IgD-negative memory B cell (primary cell): ENCODE measurements around the gene ADARB2. TPM values are rescaled to one million over a fixed set of nuclear protein-coding genes. Genes with fewer than 3 reads are reported as not detected.

ENCODE experiments used
- H3K27ac Mint-ChIP-seq, 3 donors: one replicate each; pipeline ENCODE4 v1.8.0; 2020 to 2022; ENCODE audit warnings: mild to moderate bottlenecking in 3 of 3, mixed read lengths in 3 of 3, moderate library complexity in 1 of 3
- H3K27me3 Mint-ChIP-seq: one replicate; pipeline ENCODE4 v1.8.0; 2021; ENCODE audit warnings: mixed read lengths
- H3K36me3 Mint-ChIP-seq: one replicate; pipeline ENCODE4 v1.8.0; 2020; ENCODE audit warnings: mild to moderate bottlenecking, mixed read lengths
- H3K4me1 Mint-ChIP-seq, 3 donors: one replicate each; pipeline ENCODE4 v1.8.0; 2020 to 2022; ENCODE audit warnings: mixed read lengths in 3 of 3, mild to moderate bottlenecking in 1 of 3
- H3K4me3 Mint-ChIP-seq, 4 donors: one replicate each; pipeline ENCODE4 v1.8.0; 2020 to 2022; ENCODE audit warnings: mild to moderate bottlenecking in 4 of 4, mixed read lengths in 4 of 4, moderate library complexity in 3 of 4
- H3K9me3 Mint-ChIP-seq, 3 donors: one replicate each; pipeline ENCODE4 v1.8.0; 2020 to 2021; ENCODE audit warnings: mixed read lengths in 3 of 3, mild to moderate bottlenecking in 1 of 3
- polyA plus RNA-seq: library from polyadenylated mRNA; unstranded; fragments of 300-500 nt; fragmentation: Illumina TruSeq; gene quantifications from one replicate; pipeline ENCODE4 v1.2.3, GENCODE V29; 2021

Gene ADARB2
- polyA plus RNA-seq, 1 donor from 2014 or later: not detected

DNA sequence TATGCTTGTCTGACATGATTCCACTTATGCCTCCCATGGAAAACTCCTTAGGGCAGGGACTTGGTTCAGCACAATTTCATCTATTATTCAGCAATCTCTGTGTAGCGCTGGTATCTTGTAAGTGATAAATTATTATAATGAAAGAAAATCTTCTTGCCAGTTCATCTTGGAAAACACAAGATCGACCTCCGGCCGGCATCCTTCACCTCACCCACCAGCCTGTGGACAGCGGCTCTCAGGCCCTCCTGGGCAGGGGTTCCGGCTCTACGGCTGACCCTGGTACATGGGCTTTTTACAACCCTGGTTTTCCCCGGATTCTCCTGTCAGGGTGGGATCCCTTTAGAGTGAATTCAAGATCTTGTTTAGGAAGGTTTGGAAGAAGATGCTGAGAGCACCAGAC lies 145.6 kb downstream of the ADARB2 start:
- Mint-ChIP-seq H3K4me3 (no peak overlapping the region), H3K9me3 (peaks cover 7 to 15% (median 9%) of the 10 kb centered on the region in 3 donors), H3K4me1 (no peaks in the 10 kb centered on the region)

DNA sequence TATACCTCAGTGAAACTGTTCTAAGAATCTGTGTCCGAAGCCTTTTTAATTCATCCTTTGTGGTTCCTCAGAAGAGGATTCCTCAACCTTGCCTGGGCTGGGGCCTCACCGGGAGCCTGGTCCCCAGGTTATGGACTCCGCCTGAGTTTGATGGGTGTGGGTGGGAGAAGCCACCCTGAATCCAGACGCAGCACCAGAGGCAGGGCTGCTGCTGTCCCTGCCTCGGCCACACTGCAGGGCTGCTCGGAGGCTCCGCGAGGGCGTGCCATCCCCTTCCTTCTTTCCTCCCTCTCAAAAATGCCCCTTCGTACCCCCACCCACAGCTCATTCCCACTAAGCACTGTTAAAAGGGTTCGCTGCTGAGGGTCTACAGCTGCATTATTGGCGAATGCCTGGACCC lies 146.3 kb downstream of the ADARB2 start:
- no peak overlapping the region for H3K27ac Mint-ChIP-seq
- H3K4me3 Mint-ChIP-seq: no peak overlapping the region
- peaks cover 4% of the 10 kb centered on the region for H3K27me3 Mint-ChIP-seq
- H3K9me3 Mint-ChIP-seq: peaks cover 7 to 15% (median 9%) of the 10 kb centered on the region in 3 donors
- H3K4me1 Mint-ChIP-seq: peaks cover 0 to 2% (median 0%) of the 10 kb centered on the region in 3 donors
- H3K36me3 Mint-ChIP-seq: no peaks in the 10 kb centered on the region

More for the DNA sequence above, 145.6 kb downstream of the ADARB2 start:
- Mint-ChIP-seq H3K36me3 (no peaks in the 10 kb centered on the region), H3K27me3 (peaks cover 4% of the 10 kb centered on the region), H3K27ac (no peak overlapping the region)

GRCh38 chr10:1589257-1589656 lies 148.1 kb downstream of the ADARB2 start:
- Mint-ChIP-seq H3K4me1 (peaks cover 0 to 2% (median 0%) of the 10 kb centered on the region in 3 donors), H3K27me3 (peaks cover 4% of the 10 kb centered on the region), H3K4me3 (no peak overlapping the region)

GRCh38 chr10:1582739-1583138 lies 154.6 kb downstream of the ADARB2 start:
- Mint-ChIP-seq H3K27ac (no peak overlapping the region), H3K4me1 (peaks cover 4 to 14% (median 13%) of the 10 kb centered on the region in 3 donors), H3K36me3 (no peaks in the 10 kb centered on the region), H3K4me3 (no peak overlapping the region), H3K9me3 (peaks cover 0 to 6% (median 2%) of the 10 kb centered on the region in 3 donors), H3K27me3 (peaks cover 4% of the 10 kb centered on the region)

More at GRCh38 chr10:1589257-1589656, 148.1 kb downstream of the ADARB2 start:
- H3K36me3 Mint-ChIP-seq: no peaks in the 10 kb centered on the region
- peaks cover 7 to 15% (median 9%) of the 10 kb centered on the region in 3 donors for H3K9me3 Mint-ChIP-seq
- no peak overlapping the region for H3K27ac Mint-ChIP-seq

- Mint-ChIP-seq H3K36me3 (no peaks in the 10 kb centered on the region), H3K9me3 (no peaks in the 10 kb centered on the region), H3K27ac (no peak overlapping the region), H3K27me3 (peaks cover 5% of the 10 kb centered on the region), H3K4me3 (peak overlapping the region in 1 of 4 donors; percentile 47), H3K4me1 (peaks cover 10 to 26% (median 24%) of the 10 kb centered on the region in 3 donors)
Observed at GRCh38 chr10:1581189-1581588, 156.1 kb downstream of the ADARB2 start.

DNA sequence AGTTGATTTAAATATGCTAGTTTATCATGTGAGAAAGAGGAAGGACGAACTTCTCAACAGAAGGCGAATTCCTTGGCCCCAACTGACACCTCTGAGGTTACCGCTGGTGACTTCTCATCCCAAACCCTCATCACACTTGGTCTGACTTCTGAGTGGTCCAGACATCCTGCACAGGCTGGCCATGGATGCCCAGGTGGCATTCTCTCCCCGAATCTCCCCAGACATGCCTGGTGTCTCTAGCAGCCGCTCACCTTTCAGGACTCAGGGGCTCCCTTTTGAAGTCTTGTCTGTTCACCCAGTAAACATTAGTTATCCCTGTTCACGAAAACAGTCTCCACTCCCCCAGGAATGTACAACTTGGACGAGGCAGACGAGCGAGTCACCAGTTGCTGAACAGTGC lies 157.7 kb downstream of the ADARB2 start:
- no peak overlapping the region for H3K27ac Mint-ChIP-seq

GRCh38 chr10:1579141-1579491 lies 158.2 kb downstream of the ADARB2 start:
- H3K36me3 Mint-ChIP-seq: no peaks in the 10 kb centered on the region
- peak overlapping the region in 1 of 4 donors; percentile 49 for H3K4me3 Mint-ChIP-seq
- H3K27me3 Mint-ChIP-seq: peaks cover 6% of the 10 kb centered on the region
- no peaks in the 10 kb centered on the region for H3K9me3 Mint-ChIP-seq
- peak overlapping the region in 1 of 3 donors; percentile 53 for H3K27ac Mint-ChIP-seq
- H3K4me1 Mint-ChIP-seq: peaks cover 10 to 29% (median 29%) of the 10 kb centered on the region in 3 donors

More for the DNA sequence above, 157.7 kb downstream of the ADARB2 start:
- no peaks in the 10 kb centered on the region for H3K9me3 Mint-ChIP-seq
- peaks cover 5% of the 10 kb centered on the region for H3K27me3 Mint-ChIP-seq
- H3K4me3 Mint-ChIP-seq: peak overlapping the region in 1 of 4 donors; percentile 49
- H3K36me3 Mint-ChIP-seq: no peaks in the 10 kb centered on the region
- H3K4me1 Mint-ChIP-seq: peaks cover 10 to 29% (median 28%) of the 10 kb centered on the region in 3 donors

- H3K36me3 Mint-ChIP-seq: no peaks in the 10 kb centered on the region
- H3K4me1 Mint-ChIP-seq: peaks cover 10 to 30% (median 29%) of the 10 kb centered on the region in 3 donors
- no peak overlapping the region for H3K27ac Mint-ChIP-seq
- peaks cover 6% of the 10 kb centered on the region for H3K27me3 Mint-ChIP-seq
- no peaks in the 10 kb centered on the region for H3K9me3 Mint-ChIP-seq
- H3K4me3 Mint-ChIP-seq: peak overlapping the region in 1 of 4 donors; percentile 79
Observed at GRCh38 chr10:1578392-1579140, 158.8 kb downstream of the ADARB2 start.

DNA sequence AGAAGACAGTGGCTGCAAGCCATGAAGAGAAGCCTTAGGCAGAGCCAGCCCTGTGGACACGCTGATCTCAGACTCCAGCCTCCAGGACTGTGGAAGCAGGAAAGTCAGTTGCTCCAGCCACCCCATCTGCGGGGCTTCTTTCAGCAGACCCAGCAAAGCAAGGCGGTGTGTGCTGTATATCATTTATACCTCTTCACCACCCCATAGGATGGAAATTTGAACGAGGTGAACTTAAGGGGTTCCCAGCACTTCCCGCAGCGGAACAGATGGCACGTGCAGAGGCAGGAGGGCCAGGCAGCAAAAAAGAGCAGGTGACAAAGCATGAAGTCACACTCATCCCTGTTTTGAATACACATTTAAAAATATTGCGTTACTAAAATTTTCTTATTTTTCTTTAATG lies 159.4 kb downstream of the ADARB2 start:
- H3K27ac Mint-ChIP-seq: peak overlapping the region in 2 of 3 donors; percentile 1 to 15
- H3K4me1 Mint-ChIP-seq: peaks cover 10 to 30% (median 29%) of the 10 kb centered on the region in 3 donors
- no peaks in the 10 kb centered on the region for H3K9me3 Mint-ChIP-seq
- H3K27me3 Mint-ChIP-seq: peaks cover 8% of the 10 kb centered on the region
- no peaks in the 10 kb centered on the region for H3K36me3 Mint-ChIP-seq
- H3K4me3 Mint-ChIP-seq: no peak overlapping the region

DNA sequence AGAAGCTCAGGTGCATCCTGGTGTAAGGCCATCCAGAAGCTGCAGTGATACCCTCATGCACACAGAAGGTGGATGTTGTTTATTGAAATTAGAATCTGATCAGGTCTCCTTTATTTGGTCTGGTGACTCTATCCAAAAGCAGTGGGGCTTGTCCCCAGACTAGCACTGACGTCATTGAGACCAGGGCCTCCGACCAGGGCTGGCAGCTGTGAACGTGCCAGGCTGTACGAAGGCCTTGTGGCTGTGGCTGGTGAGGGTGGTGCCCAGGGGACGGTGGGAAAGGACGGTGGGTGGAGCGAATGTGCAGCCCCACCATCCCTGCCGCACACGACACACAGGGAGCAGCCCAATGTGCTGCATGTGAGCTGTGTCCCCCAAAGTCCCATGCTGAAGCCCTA lies 160.0 kb downstream of the ADARB2 start:
- no peaks in the 10 kb centered on the region for H3K9me3 Mint-ChIP-seq
- peaks cover 10% of the 10 kb centered on the region for H3K27me3 Mint-ChIP-seq
- H3K36me3 Mint-ChIP-seq: no peaks in the 10 kb centered on the region
- H3K4me3 Mint-ChIP-seq: peak overlapping the region in 1 of 4 donors; percentile 53
- peak overlapping the region in 2 of 3 donors; percentile 1 to 15 for H3K27ac Mint-ChIP-seq
- peaks cover 11 to 30% (median 29%) of the 10 kb centered on the region in 3 donors for H3K4me1 Mint-ChIP-seq

- Mint-ChIP-seq H3K27me3 (peaks cover 11% of the 10 kb centered on the region), H3K4me3 (peak overlapping the region in 2 of 4 donors; percentile 53 to 63), H3K36me3 (peaks cover 1% of the 10 kb centered on the region), H3K27ac (peak overlapping the region in 1 of 3 donors; percentile 27), H3K9me3 (no peaks in the 10 kb centered on the region), H3K4me1 (peaks cover 11 to 30% (median 29%) of the 10 kb centered on the region in 3 donors)
Observed at GRCh38 chr10:1576467-1577372, 160.6 kb downstream of the ADARB2 start.

DNA sequence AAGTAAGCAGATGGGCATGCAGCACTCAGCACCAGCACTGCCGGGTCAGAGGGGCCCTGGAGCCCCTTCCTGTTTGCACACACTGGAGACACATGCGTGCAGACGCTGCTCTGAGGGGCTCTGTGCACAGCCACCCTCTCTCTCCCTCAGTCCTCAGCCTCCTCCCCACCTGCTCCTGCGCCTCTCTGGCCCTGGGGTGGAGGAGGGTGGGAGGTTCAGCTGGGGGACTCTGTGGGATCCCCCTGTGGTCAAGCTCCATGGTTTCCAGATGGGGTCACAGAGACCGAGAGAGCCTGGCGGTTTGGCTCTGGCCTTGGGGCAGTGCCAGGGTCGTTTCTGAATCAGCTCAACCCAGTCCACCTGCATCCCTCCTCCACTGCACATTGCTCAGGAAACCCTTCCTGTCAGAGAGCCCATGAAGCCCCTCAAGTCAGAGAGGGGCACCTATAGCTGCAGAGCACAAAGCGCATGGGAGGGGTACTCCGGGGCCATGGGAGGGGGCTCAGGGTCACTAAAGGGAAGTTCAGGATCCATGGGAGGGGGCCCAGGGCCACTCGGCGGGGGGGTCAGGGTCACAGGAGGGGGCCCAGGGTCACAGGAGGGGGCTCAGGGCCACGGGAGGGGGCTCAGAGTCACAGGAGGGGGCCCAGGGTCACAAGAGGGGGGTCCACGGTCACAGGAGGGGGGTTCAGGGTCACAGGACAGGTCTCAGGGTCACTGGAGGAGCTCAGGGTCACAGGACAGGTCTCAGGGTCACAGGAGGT lies 161.7 kb downstream of the ADARB2 start:
- H3K27me3 Mint-ChIP-seq: peaks cover 10% of the 10 kb centered on the region
- H3K4me1 Mint-ChIP-seq: peaks cover 11 to 29% (median 27%) of the 10 kb centered on the region in 3 donors
- peaks cover 1% of the 10 kb centered on the region for H3K36me3 Mint-ChIP-seq
- H3K4me3 Mint-ChIP-seq: no peak overlapping the region
- H3K27ac Mint-ChIP-seq: peak overlapping the region in 1 of 3 donors; percentile 27
- H3K9me3 Mint-ChIP-seq: no peaks in the 10 kb centered on the region

DNA sequence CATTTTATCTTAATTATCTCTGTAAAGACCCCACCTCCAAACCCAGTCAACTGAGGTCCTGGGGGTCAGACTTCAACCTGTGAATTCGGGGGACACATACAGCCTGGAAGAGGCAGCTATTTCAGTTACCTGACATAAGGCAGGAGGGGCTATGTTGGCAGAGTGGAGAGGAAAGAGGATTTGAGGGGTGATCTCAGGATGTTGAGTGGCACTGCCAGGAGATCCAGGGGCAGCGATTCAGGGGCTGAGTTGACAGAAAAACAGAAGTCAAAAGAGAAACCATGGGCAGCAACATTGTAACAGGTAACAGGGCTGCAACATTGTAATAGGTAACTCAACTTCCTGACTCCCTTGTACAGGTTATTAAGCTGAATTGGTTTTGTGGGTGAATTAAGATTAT lies 162.6 kb downstream of the ADARB2 start:
- Mint-ChIP-seq H3K4me3 (no peak overlapping the region), H3K27me3 (peaks cover 10% of the 10 kb centered on the region), H3K4me1 (peaks cover 11 to 25% (median 22%) of the 10 kb centered on the region in 3 donors), H3K36me3 (peaks cover 1% of the 10 kb centered on the region), H3K27ac (no peak overlapping the region), H3K9me3 (peaks cover 0 to 2% (median 0%) of the 10 kb centered on the region in 3 donors)

DNA sequence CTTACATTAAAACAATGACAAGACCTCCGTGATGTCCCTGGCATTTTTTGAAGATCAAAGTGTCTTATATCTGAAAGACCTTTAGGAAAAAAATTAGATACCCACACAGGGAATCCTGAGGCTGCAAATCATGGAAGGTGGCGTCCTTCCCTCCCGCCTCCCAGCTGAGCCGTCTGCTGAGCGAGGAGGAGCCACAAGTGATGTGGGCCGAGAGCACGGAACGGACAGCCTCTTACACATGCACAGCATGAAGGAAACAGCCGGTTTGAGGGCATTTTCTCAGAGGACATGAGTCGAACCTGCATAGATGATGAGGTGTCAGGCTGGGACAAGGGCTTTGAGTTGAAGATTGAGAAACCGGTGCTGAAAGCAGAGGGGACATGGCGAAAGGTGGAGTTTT lies 163.3 kb downstream of the ADARB2 start:
- Mint-ChIP-seq H3K27ac (no peak overlapping the region), H3K9me3 (peaks cover 0 to 2% (median 0%) of the 10 kb centered on the region in 3 donors), H3K36me3 (peaks cover 1% of the 10 kb centered on the region), H3K27me3 (peaks cover 11% of the 10 kb centered on the region), H3K4me1 (peaks cover 10 to 20% (median 17%) of the 10 kb centered on the region in 3 donors), H3K4me3 (no peak overlapping the region)
